GM23338 (cell line): ENCODE data around the gene IGFBPL1. TPM values are rescaled to one million over a fixed set of nuclear protein-coding genes. Genes with fewer than 3 reads are reported as not detected.

Source experiments
- ATAC-seq: fragments of 200-7000 bp; cut with Tn5 transposase; 3 replicates; pipeline ENCODE4 v1.9.1; 2020
- DNase-seq: peaks from one replicate; pipeline ENCODE4 v3.0.0-alpha.2; 2015; ENCODE audit warnings: low spot score
- H2AFZ ChIP-seq: fragments of 200-600 bp; sonication (generic); 2 replicates; pipeline ENCODE4 v1.8.0; 2016; ENCODE audit warnings: antibody characterized with exemption, mild to moderate bottlenecking, moderate library complexity
- H3F3A ChIP-seq: fragments of 200-600 bp; sonication (generic); replicated peaks from 2 replicates; pipeline ENCODE4 v1.8.0; 2017; ENCODE audit warnings: antibody characterized with exemption, mixed run types, low read depth
- H3K27ac ChIP-seq: fragments of 200-600 bp; sonication (generic); 2 replicates; pipeline ENCODE4 v1.6.1; 2016; ENCODE audit warnings: low read depth
- H3K27me3 ChIP-seq: fragments of 200-600 bp; sonication (generic); 2 replicates; pipeline ENCODE4 v1.8.0; 2016; ENCODE audit warnings: mild to moderate bottlenecking, mixed run types, moderate library complexity; ENCODE audit not compliant: insufficient read depth
- H3K36me3 ChIP-seq: fragments of 200-600 bp; sonication (generic); 2 replicates; pipeline ENCODE4 v1.8.0; 2016; ENCODE audit warnings: mild to moderate bottlenecking; ENCODE audit not compliant: insufficient read depth
- H3K4me1 ChIP-seq: fragments of 200-600 bp; sonication (generic); 2 replicates; pipeline ENCODE4 v1.8.0; 2016; ENCODE audit warnings: mild to moderate bottlenecking, moderate library complexity; ENCODE audit not compliant: insufficient read depth
- H3K4me2 ChIP-seq: fragments of 200-600 bp; sonication (generic); 2 replicates; pipeline ENCODE4 v1.7.1; 2017; ENCODE audit warnings: mixed run types
- H3K4me3 ChIP-seq: fragments of 200-600 bp; sonication (generic); 2 replicates; pipeline ENCODE4 v1.6.1; 2016; ENCODE audit warnings: mixed run types
- H3K79me2 ChIP-seq: fragments of 200-600 bp; sonication (generic); replicated peaks from 2 replicates; pipeline ENCODE4 v1.8.0; 2017; ENCODE audit warnings: mild to moderate bottlenecking; ENCODE audit not compliant: insufficient read depth
- H3K9me2 ChIP-seq: fragments of 200-600 bp; sonication (generic); 2 replicates; pipeline ENCODE4 v1.8.0; 2017; ENCODE audit not compliant: insufficient read depth
- H4K20me1 ChIP-seq: fragments of 200-600 bp; sonication (generic); replicated peaks from 2 replicates; pipeline ENCODE4 v1.8.0; 2017; ENCODE audit warnings: mild to moderate bottlenecking; ENCODE audit not compliant: insufficient read depth
- H3K27ac Mint-ChIP-seq: 2 replicates; pipeline ENCODE4 v1.8.0; 2020; ENCODE audit warnings: inconsistent platforms, mild to moderate bottlenecking, moderate library complexity, mixed read lengths
- H3K27me3 Mint-ChIP-seq: 3 replicates; pipeline ENCODE4 v1.8.0; 2022; ENCODE audit warnings: low read depth, mild to moderate bottlenecking, moderate library complexity, mixed read lengths, inconsistent platforms; ENCODE audit not compliant: insufficient read depth, poor library complexity
- H3K36me3 Mint-ChIP-seq: 3 replicates; pipeline ENCODE4 v1.8.0; 2021; ENCODE audit warnings: low read depth, mild to moderate bottlenecking, inconsistent platforms, moderate library complexity, mixed read lengths
- H3K4me1 Mint-ChIP-seq: 3 replicates; pipeline ENCODE4 v1.8.0; 2020; ENCODE audit warnings: mild to moderate bottlenecking, inconsistent platforms, mixed read lengths
- H3K4me3 Mint-ChIP-seq: 3 replicates; pipeline ENCODE4 v1.8.0; 2021; ENCODE audit warnings: moderate library complexity, mild to moderate bottlenecking, inconsistent platforms, mixed read lengths
- H3K9me3 Mint-ChIP-seq: 3 replicates; pipeline ENCODE4 v1.8.0; 2020; ENCODE audit warnings: moderate library complexity, mild to moderate bottlenecking, inconsistent platforms, mixed read lengths
- CREB1 ChIP-seq: fragments of 250-450 bp; sonication (Bioruptor Pico); IDR thresholded peaks from 2 replicates; pipeline ENCODE4 v1.5.0; 2020; ENCODE audit warnings: low read depth, mild to moderate bottlenecking, moderate library complexity
- EZH2 ChIP-seq: fragments of 200-600 bp; sonication (generic); IDR thresholded peaks from one replicate; pipeline ENCODE4 v1.8.0; 2017; ENCODE audit warnings: antibody characterized with exemption, mild to moderate bottlenecking, low read depth; ENCODE audit not compliant: unreplicated experiment
- EZH2phosphoT487 ChIP-seq: fragments of 200-600 bp; sonication (generic); IDR thresholded peaks from one replicate; pipeline ENCODE4 v1.8.1; 2018; ENCODE audit warnings: antibody characterized with exemption; ENCODE audit not compliant: unreplicated experiment
- JUNB ChIP-seq: IDR thresholded peaks from one replicate; pipeline ENCODE4 v1.6.1; 2016; ENCODE audit warnings: antibody characterized with exemption; ENCODE audit not compliant: unreplicated experiment
- NANOG ChIP-seq: IDR thresholded peaks from 2 replicates; pipeline ENCODE4 v1.6.1; 2016; ENCODE audit warnings: antibody characterized with exemption, borderline replicate concordance
- POLR2AphosphoS5 ChIP-seq: IDR thresholded peaks from 2 replicates; pipeline ENCODE4 v1.6.1; 2016; ENCODE audit warnings: antibody characterized with exemption, low read depth
- STAT1 ChIP-seq: IDR thresholded peaks from one replicate; pipeline ENCODE4 v1.6.1; 2016; ENCODE audit warnings: antibody characterized with exemption; ENCODE audit not compliant: unreplicated experiment
- ZNF114 ChIP-seq: fragments of 250-450 bp; sonication (Bioruptor Pico); IDR thresholded peaks from 2 replicates; pipeline ENCODE4 v1.5.0; 2020; ENCODE audit warnings: mild to moderate bottlenecking, moderate library complexity
- ZNF331 ChIP-seq: fragments of 250-450 bp; sonication (Bioruptor Pico); IDR thresholded peaks from 2 replicates; pipeline ENCODE4 v1.5.0; 2020; ENCODE audit warnings: low read depth, mild to moderate bottlenecking, moderate library complexity
- polyA plus RNA-seq: library from polyadenylated mRNA; unstranded; fragments of >200 nt; fragmentation: Nextera tagmentation; extraction: Ambion mirVana; gene quantifications from 2 replicates; pipeline ENCODE4 v1.2.1, GENCODE V29; 2016
- total RNA-seq: library from RNA; depleted of rRNA; stranded (reverse); fragments of >200 nt; shearing (Covaris generic); gene quantifications from 2 replicates; pipeline ENCODE4 v1.2.3, GENCODE V29; 2014
- TF ChIP-seq, protein P1 (sequence below), 2 experiments: fragments of 200-600 bp in 1 of 2; sonication (generic) in 1 of 2; conservative IDR thresholded peaks; 2 replicates each; pipeline versions ENCODE4 v1.5.1 to v1.6.1; 2016 to 2017; ENCODE audit warnings: antibody characterized with exemption in 2 of 2, low read depth in 2 of 2, mild to moderate bottlenecking in 2 of 2, moderate library complexity in 1 of 2
- TF ChIP-seq, protein P2 (sequence below): IDR thresholded peaks from one replicate; pipeline ENCODE4 v1.6.1; 2018; ENCODE audit warnings: antibody characterized with exemption; ENCODE audit not compliant: unreplicated experiment
- TF ChIP-seq, protein P3 (sequence below): fragments of 250-450 bp; sonication (Bioruptor Pico); IDR thresholded peaks from 2 replicates; pipeline ENCODE4 v1.5.0; 2020; ENCODE audit warnings: mild to moderate bottlenecking, moderate library complexity
- TF ChIP-seq, protein P4 (sequence below): IDR thresholded peaks from 2 replicates; pipeline ENCODE4 v1.6.1; 2016; ENCODE audit warnings: antibody characterized with exemption

IGFBPL1 gene
- total and polyA plus RNA-seq, 2 experiments from 2014 or later: 9.4 to 75.6 TPM

DNA sequence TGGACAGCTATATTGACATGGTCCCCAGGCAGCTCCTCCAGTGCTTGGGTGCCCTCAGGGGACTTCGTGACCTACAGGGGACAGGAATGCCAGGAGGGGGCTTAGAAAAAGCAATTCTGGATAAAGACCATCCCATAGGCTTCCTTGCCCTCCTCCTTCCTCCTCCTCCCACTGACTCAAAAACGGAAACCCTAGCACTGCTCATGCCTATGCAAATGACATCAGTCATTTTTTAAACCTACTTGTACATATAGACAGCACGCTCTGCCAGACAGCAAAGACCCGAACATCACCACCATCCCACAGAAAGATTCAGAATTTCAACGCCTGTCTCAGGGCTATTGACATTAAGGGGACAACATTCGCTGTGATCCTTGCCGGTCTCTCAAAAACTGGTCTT is 11.0 kb downstream of the IGFBPL1 start:
- no peaks in the 10 kb centered on the region for H3K36me3 ChIP-seq
- ATAC-seq: no peak
- no peaks in the 10 kb centered on the region for H3F3A ChIP-seq
- H3K4me3 ChIP-seq: no peak overlapping the region
- peaks cover 19% of the 10 kb centered on the region for H3K4me1 Mint-ChIP-seq
- no peak overlapping the region for H2AFZ ChIP-seq
- H3K27me3 ChIP-seq: no peaks in the 10 kb centered on the region
- peaks cover 5% of the 10 kb centered on the region for H3K27me3 Mint-ChIP-seq
- H3K9me3 Mint-ChIP-seq: no peaks in the 10 kb centered on the region
- H3K4me2 ChIP-seq: no peak overlapping the region
- H3K36me3 Mint-ChIP-seq: peaks cover 6% of the 10 kb centered on the region; the same call in 2 of the 3 replicates
- no peak overlapping the region for H3K4me3 Mint-ChIP-seq
- no peaks in the 10 kb centered on the region for H3K4me1 ChIP-seq
- H3K27ac ChIP-seq: no peak overlapping the region
- no peak for DNase-seq
- TF ChIP-seq, protein P1, sequence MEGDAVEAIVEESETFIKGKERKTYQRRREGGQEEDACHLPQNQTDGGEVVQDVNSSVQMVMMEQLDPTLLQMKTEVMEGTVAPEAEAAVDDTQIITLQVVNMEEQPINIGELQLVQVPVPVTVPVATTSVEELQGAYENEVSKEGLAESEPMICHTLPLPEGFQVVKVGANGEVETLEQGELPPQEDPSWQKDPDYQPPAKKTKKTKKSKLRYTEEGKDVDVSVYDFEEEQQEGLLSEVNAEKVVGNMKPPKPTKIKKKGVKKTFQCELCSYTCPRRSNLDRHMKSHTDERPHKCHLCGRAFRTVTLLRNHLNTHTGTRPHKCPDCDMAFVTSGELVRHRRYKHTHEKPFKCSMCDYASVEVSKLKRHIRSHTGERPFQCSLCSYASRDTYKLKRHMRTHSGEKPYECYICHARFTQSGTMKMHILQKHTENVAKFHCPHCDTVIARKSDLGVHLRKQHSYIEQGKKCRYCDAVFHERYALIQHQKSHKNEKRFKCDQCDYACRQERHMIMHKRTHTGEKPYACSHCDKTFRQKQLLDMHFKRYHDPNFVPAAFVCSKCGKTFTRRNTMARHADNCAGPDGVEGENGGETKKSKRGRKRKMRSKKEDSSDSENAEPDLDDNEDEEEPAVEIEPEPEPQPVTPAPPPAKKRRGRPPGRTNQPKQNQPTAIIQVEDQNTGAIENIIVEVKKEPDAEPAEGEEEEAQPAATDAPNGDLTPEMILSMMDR (conservative IDR thresholded peaks at IDR 0.05; ENCODE audit: low read depth in 2 of 2): no peak
- TF ChIP-seq, protein P2, sequence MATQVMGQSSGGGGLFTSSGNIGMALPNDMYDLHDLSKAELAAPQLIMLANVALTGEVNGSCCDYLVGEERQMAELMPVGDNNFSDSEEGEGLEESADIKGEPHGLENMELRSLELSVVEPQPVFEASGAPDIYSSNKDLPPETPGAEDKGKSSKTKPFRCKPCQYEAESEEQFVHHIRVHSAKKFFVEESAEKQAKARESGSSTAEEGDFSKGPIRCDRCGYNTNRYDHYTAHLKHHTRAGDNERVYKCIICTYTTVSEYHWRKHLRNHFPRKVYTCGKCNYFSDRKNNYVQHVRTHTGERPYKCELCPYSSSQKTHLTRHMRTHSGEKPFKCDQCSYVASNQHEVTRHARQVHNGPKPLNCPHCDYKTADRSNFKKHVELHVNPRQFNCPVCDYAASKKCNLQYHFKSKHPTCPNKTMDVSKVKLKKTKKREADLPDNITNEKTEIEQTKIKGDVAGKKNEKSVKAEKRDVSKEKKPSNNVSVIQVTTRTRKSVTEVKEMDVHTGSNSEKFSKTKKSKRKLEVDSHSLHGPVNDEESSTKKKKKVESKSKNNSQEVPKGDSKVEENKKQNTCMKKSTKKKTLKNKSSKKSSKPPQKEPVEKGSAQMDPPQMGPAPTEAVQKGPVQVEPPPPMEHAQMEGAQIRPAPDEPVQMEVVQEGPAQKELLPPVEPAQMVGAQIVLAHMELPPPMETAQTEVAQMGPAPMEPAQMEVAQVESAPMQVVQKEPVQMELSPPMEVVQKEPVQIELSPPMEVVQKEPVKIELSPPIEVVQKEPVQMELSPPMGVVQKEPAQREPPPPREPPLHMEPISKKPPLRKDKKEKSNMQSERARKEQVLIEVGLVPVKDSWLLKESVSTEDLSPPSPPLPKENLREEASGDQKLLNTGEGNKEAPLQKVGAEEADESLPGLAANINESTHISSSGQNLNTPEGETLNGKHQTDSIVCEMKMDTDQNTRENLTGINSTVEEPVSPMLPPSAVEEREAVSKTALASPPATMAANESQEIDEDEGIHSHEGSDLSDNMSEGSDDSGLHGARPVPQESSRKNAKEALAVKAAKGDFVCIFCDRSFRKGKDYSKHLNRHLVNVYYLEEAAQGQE: no peak
- TF ChIP-seq EZH2phosphoT487 (no peak), CREB1 (no peak), JUNB (no peak), EZH2 (no peak), NANOG (no peak), POLR2AphosphoS5 (no peak), STAT1 (no peak), ZNF114 (CRISPR knock-in tag) (no peak), ZNF331 (no peak)
- TF ChIP-seq, protein P3, sequence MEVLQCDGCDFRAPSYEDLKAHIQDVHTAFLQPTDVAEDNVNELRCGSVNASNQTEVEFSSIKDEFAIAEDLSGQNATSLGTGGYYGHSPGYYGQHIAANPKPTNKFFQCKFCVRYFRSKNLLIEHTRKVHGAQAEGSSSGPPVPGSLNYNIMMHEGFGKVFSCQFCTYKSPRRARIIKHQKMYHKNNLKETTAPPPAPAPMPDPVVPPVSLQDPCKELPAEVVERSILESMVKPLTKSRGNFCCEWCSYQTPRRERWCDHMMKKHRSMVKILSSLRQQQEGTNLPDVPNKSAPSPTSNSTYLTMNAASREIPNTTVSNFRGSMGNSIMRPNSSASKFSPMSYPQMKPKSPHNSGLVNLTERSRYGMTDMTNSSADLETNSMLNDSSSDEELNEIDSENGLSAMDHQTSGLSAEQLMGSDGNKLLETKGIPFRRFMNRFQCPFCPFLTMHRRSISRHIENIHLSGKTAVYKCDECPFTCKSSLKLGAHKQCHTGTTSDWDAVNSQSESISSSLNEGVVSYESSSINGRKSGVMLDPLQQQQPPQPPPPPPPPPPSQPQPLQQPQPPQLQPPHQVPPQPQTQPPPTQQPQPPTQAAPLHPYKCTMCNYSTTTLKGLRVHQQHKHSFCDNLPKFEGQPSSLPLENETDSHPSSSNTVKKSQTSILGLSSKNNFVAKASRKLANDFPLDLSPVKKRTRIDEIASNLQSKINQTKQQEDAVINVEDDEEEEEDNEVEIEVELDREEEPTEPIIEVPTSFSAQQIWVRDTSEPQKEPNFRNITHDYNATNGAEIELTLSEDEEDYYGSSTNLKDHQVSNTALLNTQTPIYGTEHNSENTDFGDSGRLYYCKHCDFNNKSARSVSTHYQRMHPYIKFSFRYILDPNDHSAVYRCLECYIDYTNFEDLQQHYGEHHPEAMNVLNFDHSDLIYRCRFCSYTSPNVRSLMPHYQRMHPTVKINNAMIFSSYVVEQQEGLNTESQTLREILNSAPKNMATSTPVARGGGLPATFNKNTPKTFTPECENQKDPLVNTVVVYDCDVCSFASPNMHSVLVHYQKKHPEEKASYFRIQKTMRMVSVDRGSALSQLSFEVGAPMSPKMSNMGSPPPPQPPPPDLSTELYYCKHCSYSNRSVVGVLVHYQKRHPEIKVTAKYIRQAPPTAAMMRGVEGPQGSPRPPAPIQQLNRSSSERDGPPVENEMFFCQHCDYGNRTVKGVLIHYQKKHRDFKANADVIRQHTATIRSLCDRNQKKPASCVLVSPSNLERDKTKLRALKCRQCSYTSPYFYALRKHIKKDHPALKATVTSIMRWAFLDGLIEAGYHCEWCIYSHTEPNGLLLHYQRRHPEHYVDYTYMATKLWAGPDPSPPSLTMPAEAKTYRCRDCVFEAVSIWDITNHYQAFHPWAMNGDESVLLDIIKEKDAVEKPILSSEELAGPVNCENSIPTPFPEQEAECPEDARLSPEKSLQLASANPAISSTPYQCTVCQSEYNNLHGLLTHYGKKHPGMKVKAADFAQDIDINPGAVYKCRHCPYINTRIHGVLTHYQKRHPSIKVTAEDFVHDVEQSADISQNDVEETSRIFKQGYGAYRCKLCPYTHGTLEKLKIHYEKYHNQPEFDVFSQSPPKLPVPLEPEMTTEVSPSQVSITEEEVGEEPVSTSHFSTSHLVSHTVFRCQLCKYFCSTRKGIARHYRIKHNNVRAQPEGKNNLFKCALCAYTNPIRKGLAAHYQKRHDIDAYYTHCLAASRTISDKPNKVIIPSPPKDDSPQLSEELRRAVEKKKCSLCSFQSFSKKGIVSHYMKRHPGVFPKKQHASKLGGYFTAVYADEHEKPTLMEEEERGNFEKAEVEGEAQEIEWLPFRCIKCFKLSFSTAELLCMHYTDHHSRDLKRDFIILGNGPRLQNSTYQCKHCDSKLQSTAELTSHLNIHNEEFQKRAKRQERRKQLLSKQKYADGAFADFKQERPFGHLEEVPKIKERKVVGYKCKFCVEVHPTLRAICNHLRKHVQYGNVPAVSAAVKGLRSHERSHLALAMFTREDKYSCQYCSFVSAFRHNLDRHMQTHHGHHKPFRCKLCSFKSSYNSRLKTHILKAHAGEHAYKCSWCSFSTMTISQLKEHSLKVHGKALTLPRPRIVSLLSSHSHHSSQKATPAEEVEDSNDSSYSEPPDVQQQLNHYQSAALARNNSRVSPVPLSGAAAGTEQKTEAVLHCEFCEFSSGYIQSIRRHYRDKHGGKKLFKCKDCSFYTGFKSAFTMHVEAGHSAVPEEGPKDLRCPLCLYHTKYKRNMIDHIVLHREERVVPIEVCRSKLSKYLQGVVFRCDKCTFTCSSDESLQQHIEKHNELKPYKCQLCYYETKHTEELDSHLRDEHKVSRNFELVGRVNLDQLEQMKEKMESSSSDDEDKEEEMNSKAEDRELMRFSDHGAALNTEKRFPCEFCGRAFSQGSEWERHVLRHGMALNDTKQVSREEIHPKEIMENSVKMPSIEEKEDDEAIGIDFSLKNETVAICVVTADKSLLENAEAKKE: no peak
- TF ChIP-seq, protein P4, sequence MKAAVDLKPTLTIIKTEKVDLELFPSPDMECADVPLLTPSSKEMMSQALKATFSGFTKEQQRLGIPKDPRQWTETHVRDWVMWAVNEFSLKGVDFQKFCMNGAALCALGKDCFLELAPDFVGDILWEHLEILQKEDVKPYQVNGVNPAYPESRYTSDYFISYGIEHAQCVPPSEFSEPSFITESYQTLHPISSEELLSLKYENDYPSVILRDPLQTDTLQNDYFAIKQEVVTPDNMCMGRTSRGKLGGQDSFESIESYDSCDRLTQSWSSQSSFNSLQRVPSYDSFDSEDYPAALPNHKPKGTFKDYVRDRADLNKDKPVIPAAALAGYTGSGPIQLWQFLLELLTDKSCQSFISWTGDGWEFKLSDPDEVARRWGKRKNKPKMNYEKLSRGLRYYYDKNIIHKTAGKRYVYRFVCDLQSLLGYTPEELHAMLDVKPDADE: no peak
- no peak overlapping the region for H3K27ac Mint-ChIP-seq
- H4K20me1 ChIP-seq: no peaks in the 10 kb centered on the region
- H3K9me2 ChIP-seq: no peaks in the 10 kb centered on the region
- H3K79me2 ChIP-seq: no peaks in the 10 kb centered on the region
